Right renal pelvis (tissue), 4 donors: ENCODE measurements around the gene ZNF804B. TPM values are rescaled to one million over a fixed set of nuclear protein-coding genes. Genes with fewer than 3 reads are reported as not detected.

Experiments used
- polyA plus RNA-seq, 4 donors: library from polyadenylated mRNA; unstranded; fragments of 120-200 nt; gene quantifications; one replicate each; pipeline ENCODE4 v1.2.1, GENCODE V29; 2013; ENCODE audit not compliant: insufficient read length in 4 of 4

Gene ZNF804B
- polyA plus RNA-seq, 4 donors = 0.07 to 0.45 (median 0.26) TPM

Other genes with a start within 250 kb of the ZNF804B start
- gene TEX47, start 36.0 kb downstream of the ZNF804B start, polyA plus RNA-seq = not detected